GM19438 (cell line): ENCODE data around the gene PTPN3.
"Not testable (repeated sequence)": the region's sequence is repeated elsewhere in the genome, so short reads cannot be mapped to it uniquely, and the experiment has no call there.

Experiments
- ATAC-seq: cut with Tn5 transposase; IDR thresholded peaks from one replicate; pipeline ENCODE4 v1.9.1; 2021; ENCODE audit warnings: low read depth; ENCODE audit not compliant: unreplicated experiment

The PTPN3 gene, protein sequence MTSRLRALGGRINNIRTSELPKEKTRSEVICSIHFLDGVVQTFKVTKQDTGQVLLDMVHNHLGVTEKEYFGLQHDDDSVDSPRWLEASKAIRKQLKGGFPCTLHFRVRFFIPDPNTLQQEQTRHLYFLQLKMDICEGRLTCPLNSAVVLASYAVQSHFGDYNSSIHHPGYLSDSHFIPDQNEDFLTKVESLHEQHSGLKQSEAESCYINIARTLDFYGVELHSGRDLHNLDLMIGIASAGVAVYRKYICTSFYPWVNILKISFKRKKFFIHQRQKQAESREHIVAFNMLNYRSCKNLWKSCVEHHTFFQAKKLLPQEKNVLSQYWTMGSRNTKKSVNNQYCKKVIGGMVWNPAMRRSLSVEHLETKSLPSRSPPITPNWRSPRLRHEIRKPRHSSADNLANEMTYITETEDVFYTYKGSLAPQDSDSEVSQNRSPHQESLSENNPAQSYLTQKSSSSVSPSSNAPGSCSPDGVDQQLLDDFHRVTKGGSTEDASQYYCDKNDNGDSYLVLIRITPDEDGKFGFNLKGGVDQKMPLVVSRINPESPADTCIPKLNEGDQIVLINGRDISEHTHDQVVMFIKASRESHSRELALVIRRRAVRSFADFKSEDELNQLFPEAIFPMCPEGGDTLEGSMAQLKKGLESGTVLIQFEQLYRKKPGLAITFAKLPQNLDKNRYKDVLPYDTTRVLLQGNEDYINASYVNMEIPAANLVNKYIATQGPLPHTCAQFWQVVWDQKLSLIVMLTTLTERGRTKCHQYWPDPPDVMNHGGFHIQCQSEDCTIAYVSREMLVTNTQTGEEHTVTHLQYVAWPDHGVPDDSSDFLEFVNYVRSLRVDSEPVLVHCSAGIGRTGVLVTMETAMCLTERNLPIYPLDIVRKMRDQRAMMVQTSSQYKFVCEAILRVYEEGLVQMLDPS

DNA sequence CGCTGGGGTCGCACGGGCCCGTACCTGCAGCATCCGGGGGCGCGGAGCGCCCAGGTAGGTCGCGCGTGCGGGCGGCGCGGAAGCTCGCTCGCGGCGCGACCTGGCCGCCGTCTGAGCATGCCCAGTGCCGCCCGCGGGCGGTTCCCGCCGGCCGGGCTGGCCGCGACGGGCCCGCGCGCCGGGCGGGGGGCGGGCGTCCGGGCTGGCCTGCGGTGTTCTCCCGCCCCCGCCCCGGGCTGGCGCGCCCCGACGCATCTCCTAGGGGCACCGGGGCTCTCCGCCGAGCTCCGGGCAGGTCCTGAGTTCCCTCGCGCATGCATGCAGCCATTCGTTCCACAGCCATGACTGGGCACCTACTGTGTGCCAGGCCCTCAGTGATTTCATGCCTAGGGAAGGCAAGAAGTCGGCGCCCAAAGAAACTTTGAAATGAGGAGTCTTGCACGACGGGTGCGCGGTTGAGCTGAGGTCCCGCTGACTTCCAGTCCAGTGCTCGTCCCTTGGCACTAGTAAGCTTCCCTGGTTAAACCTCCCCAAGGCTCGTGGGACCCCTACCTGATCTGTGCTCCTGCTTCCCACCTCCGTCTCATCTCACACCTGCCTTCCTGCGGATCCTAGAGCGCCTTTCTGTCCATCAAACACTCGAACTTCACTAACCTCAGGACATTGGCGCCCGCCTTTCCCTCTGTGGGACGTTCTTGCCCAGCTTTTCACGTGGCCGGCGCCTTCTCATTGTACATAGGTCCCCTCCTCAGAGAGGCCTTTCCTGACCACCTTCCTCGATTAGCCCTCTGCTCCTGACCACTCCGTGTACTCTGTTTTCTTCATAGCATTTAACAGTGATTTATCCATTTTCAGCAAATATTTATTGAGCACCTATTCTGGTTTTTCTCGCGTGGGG lies at the start of gene PTPN3:
TSS of gene PTPN3 (minus strand) at position 113 of the 898 bp plus-strand sequence. CDS start 34,873 bp downstream, outside the sequence.
- ATAC-seq: no peak

GRCh38 chr9:109544954-109545353 lies 46.8 kb upstream of the PTPN3 start:
- not testable (repeated sequence) for ATAC-seq

GRCh38 chr9:109542922-109543321 lies 44.8 kb upstream of the PTPN3 start:
- no peak for ATAC-seq

DNA sequence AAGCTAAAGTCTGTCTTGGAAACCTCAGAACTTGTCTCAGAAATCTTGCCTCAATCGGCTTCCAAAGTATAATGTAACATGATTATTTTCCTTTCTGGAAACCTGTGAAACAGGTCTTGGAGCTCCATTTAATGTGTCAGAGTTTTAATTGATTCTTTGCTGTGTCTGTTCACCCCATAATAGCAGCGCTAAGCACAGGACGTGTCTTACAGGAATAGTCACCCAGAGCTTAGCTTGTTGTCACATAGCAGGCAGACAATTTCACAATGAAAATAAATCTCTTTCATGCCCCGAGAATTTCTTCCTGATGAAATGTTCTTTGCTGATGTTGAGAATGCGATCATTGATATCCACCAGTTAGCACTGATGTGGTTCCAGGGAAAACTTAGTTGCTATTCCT lies 40.2 kb upstream of the PTPN3 start:
- ATAC-seq: no peak

DNA sequence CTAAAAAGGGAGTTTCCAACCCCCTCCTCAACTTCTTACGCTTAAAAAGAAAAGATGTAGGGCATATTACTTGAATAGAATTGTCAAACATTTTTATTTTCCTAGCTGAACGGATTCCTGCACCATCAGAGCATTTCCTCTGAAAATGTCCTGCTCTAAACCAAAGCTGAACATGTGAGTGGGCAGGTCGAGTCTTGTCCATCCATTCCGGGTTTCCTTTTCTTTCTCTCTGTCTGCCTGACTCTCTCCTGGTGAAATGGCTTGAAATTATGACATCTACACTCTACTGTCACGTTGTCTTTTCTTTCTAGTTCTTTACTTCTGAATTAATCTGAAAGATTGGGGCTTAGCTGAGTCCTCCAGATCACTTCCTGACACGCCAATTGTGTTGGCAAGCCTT lies 39.2 kb upstream of the PTPN3 start:
- no peak for ATAC-seq

DNA sequence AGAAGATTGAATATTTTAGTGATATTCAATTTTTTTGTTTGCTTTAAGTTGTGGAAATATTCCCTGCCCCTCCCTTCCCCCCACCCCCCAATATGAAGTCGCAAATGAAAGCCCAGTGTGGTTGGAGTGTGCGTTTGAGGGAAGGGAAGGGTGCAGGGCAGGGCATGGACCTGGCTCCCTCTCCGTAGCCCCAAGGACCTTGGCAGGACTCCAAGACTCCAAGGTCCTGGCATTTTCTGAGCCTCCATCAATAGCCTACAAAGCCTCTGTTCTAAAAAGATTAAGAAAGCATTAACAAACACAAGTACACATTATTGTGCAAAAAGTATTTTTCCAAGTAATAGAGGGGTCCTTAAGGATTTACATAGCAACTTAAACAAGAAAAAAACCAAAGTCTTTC lies 38.8 kb upstream of the PTPN3 start:
- no peak for ATAC-seq

DNA sequence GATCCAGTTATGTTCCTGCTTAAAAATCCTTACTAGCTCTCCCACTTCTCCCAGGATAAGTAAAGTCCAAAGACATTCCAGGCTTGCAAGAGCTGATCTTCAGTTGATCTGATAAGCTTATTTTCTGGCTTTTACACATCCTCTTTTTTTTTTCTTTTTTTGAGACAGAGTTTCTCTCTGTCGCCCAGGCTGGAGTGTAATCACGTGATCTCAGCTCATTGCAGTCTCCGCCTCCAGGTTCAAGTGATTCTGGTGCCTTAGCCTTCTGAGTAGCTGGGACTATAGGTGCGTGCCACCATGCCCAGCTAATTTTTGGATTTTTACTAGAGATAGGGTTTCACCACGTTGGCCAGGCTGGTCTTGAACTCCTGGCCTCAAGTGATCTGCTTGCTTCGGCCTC lies 37.3 kb upstream of the PTPN3 start:
- ATAC-seq: no peak

DNA sequence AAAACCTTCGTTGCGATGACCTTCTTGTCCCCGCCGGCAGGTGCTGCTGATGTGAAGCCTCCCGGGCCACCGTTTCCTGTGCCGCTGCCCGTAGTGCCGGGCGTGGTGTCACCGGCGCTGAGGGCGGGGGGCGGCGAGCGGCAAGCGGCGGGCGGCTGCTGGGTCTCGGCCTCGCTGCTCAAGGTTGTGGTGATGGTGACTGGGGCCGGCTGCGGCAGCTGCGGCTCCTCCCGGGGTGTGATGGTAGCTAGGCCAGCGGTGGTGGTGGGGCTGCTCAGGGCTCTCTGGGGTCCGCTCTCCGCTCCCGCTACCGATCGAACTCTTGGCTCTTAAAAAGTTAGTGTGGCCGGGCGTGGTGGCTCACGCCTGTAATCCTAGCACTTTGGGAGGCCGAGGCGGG lies 36.0 kb upstream of the PTPN3 start:
- ATAC-seq: no peak

GRCh38 chr9:109532652-109533051 lies 34.5 kb upstream of the PTPN3 start:
- not testable (repeated sequence) for ATAC-seq

- ATAC-seq: no peak
These were observed 24.0 kb upstream of the PTPN3 start for GRCh38 chr9:109522106-109522505.

DNA sequence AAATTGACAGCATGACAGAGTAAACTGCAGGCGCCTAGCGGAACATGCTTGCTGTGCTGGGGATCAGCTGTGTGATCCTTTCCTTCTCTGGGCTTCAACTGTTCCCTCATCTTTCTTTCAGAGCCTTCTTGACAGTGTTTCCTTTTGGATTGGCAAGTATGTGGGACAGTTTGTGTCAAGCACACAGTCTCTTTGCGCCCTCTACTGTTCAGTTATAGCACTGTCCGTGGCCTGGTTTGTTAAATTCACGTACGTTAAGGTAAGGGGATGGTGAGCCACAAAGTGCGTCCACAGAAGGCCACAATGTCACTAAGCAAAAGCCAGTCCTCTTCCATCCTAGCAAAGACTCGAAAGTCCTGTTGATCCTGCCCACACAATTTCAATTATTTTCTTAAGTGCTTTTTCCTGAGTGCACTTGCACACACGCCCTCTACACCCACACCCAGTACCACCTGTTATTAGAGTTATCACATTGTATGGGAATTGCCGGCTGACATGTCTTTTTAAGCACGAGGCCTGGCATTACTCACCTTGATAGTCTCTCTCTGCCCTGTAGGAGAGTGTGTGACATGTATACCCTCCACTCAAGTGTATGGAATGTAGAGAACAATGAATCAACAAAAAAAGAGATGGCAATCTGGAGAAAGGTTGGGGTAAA lies 22.5 kb upstream of the PTPN3 start:
- ATAC-seq: peak; percentile 74

DNA sequence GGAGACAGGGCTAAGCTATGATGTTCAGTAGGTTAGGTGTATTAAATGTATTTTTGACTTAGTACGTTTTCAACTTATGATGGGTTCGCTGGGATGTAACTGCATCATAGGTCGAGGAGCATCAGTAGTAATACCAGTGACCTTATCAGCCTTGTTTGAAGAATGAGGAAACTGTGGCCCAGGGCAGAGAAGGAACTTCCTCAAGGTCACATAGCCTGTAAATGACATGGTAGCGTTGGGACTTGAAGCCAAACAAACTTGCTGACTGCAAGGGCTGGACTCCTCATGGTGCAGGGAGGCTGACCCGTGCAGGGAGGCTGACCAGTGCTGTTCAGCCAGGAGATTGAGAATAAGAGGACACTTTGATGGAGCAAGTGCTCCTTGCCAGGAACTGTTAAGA lies 21.3 kb upstream of the PTPN3 start:
- no peak for ATAC-seq

DNA sequence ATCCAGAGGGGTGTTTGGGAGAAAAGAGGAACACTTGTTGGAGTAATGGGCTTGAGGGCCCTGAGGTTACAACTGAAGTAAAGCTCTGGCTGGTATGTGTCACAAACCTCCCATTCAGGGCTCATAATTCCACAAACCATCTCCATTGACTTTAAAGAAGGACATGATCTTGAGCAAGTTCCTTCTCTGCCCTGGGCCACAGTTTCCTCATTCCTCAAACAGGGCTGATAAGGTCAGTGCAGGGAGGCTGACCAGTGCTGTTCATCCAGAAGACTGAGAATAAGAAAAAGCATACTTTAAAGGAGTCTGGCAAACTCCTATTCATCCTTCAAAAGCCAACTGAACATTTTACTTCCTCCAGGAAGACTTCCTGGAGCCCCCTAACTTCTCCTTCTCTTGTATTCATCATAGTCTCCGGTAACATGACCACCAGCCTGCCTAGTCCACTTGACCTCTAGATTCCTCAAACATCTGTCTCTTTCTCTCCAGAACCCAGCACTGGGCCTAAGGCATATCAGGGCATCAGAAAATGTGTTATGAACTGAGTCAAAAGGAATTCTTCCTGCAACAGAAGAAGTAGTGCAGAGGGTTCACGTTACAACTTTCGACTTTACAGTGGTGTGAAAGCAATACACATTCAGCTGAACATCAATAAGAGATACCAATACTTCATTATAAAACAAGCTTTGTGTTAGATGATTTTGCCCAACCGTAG lies 20.7 kb upstream of the PTPN3 start:
- ATAC-seq: no peak

DNA sequence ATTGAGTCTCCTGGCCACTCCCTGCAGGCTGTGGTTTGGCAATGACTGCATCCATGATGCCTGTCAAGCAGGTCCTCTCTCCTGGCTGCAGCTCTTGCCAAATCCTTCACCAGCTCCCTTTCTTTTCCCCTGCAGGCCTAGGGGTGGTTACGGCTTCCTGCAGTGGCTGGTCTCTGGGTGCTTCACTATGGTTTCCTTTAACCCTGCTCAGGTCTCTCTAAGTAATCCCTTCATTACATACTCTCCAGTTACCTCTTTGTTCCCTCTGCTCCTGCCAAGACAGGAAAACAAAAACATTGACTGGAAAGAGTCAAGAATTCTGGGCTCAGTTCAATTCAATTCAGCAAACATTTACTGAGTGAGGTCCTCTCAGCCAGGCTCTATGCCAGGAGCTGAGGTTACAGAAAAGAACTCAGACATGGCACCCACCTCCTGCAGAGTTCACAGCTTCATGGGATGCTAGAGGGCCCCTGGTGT lies 19.8 kb upstream of the PTPN3 start:
- ATAC-seq: no peak

DNA sequence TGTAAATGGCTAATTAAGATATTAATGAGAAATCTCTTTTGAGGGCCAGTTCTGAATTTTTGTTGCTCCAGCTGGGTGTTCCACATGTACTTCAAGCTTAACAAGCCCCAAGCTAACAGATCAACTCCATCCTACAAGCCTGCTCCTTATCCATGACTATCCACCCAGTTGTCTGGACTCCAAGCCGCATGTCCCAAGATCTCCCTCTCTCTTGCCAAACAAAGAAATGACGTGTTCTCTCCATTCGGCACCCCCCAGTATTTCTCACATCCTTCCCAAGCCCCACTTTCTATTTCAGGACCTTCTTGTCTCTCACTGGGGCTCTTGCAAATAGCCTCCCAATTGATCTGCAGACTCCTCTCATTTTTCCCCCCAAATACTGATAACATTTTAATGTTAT lies 15.8 kb upstream of the PTPN3 start:
- ATAC-seq: no peak

- peak; percentile 62 for ATAC-seq
These were observed 14.2 kb upstream of the PTPN3 start for GRCh38 chr9:109512170-109512756.

GRCh38 chr9:109510506-109510905 lies 12.4 kb upstream of the PTPN3 start:
- no peak for ATAC-seq

GRCh38 chr9:109510042-109510441 lies 11.9 kb upstream of the PTPN3 start:
- ATAC-seq: not testable (repeated sequence)

GRCh38 chr9:109509611-109510010 lies 11.5 kb upstream of the PTPN3 start:
- no peak for ATAC-seq
